HG02642 (cell line): ENCODE data around the gene BAZ1A.
"Not testable (repeated sequence)": the region's sequence is repeated elsewhere in the genome, so short reads cannot be mapped to it uniquely, and the experiment has no call there.

Source experiments
- ATAC-seq: cut with Tn5 transposase; IDR thresholded peaks from one replicate; pipeline ENCODE4 v1.9.1; 2021; ENCODE audit warnings: mild to moderate bottlenecking; ENCODE audit not compliant: unreplicated experiment, poor library complexity

The BAZ1A gene

DNA sequence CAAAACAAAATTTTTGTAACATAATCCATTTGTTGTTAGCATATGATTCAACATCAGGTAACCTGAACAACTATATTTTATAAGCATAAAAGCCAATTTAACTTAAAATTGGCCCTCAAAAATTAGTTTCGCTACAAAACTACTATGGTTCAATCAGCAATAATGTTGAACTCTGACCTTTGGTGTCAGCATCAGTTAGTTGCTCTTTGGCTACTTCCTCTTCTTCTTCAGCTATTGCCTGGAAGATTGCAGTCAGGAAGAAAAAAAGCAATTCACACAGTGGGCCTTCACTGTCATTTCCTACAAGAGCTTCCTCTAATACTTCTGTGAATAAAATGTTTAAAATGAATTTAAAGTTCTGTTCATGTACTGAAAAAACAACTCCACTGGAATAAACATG lies 82.6 kb downstream of the BAZ1A start:
- no peak for ATAC-seq

GRCh38 chr14:34785223-34786006 lies 89.7 kb downstream of the BAZ1A start:
- ATAC-seq: no peak

GRCh38 chr14:34782031-34782430 lies 93.1 kb downstream of the BAZ1A start:
- no peak for ATAC-seq

DNA sequence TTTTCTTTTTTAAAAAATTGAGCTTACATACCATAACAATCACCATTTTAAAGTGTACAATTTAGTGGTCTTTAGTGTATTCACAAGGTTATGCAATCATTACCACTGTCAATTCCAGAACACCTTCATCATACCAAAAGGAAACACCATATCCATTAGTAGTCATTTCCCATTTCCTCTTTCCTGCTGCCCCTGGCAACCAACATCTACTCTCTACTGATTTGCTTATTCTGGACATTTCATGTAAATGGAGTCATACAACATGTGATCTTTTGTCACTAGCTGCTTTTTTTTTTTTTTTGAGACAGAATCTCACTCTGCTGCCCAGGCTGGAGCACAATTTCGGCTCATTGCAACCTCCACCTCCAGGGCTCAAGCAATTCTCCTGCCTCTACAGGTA lies 93.9 kb downstream of the BAZ1A start:
- no peak for ATAC-seq

GRCh38 chr14:34780646-34781045 lies 94.5 kb downstream of the BAZ1A start:
- ATAC-seq: no peak

- no peak for ATAC-seq
Observed at GRCh38 chr14:34778744-34779143, 96.4 kb downstream of the BAZ1A start.

DNA sequence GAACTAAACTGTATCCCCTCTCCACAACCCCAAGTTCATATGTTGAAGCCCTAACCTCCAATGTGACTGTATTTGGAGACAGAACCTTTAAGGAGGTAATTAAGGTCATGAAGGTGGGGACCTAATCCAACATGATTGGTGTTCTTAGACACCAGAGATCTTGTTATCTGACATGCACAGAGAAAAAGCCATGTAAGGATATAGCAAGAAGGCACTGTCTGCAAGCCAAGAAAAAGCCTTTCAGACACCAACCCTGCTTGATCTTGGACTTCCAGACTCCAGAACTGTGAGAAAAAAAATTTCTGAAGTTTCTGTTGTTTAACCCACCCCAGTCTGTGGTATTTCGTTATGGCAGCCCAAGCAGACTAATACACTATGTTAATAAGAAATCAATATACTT lies 98.5 kb downstream of the BAZ1A start:
- no peak for ATAC-seq

- ATAC-seq: no peak
Observed at GRCh38 chr14:34775922-34776321, 99.2 kb downstream of the BAZ1A start.

GRCh38 chr14:34775342-34775741 lies 99.8 kb downstream of the BAZ1A start:
- no peak for ATAC-seq

DNA sequence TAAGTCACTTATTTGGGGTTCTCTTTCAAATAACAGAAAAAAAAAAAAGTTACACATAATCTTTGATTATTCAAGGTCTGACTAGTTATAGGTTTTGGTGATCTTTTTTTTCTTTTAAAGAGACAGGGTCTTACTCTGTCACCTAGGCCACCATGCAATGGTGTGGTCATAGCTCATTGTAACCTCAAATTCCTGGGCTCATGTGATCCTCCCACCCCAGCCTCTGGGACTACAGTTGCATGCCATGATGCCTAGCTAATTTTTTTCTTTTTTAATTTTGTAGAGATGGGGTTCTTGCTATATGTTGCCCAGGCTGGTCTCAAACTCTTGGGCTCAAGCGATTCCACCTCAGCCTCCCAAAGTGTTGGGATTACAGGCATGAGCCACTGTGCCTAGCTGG lies 104.3 kb downstream of the BAZ1A start:
- no peak for ATAC-seq

GRCh38 chr14:34766606-34767005 lies 108.6 kb downstream of the BAZ1A start:
- ATAC-seq: no peak

GRCh38 chr14:34766060-34766459 lies 109.1 kb downstream of the BAZ1A start:
- no peak for ATAC-seq

DNA sequence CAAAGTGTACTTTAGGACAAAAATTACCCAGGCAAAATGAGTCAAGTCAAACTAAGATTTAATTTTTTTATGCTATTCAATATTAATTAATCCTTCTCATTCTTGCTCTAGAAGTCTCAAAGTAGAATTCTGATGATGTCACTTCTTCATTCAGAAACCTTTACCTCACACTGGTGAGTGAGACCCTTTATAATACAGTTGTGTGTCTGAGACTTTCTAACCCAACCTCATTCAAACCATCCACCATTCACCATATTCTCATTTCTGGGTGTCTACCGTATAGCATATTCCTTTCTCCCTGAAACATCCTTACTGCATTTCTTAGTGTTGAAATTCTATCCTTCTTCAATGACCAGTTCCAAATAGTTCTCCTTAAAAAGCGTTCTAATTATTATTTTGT lies 119.9 kb downstream of the BAZ1A start:
- ATAC-seq: no peak

GRCh38 chr14:34754687-34755086 lies 120.5 kb downstream of the BAZ1A start:
- no peak for ATAC-seq

DNA sequence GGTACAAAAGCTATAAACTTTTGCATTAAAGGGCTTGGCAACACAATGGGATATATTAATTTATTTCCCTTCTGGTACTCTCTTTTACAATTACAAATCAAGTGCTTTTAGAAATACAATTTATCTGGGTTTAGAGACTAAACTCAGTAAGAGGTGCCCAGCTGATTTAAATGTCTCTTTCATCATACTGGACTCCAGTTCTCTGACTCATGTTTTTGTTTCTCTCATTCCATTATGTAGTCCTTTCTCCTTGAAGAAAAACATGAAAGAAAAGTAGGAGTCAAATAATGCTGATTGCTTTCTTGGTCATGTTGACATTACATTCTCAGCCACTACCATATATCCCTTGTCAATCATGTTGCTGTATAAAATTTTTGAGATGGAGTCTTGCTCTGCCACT lies 124.5 kb downstream of the BAZ1A start:
- ATAC-seq: no peak

DNA sequence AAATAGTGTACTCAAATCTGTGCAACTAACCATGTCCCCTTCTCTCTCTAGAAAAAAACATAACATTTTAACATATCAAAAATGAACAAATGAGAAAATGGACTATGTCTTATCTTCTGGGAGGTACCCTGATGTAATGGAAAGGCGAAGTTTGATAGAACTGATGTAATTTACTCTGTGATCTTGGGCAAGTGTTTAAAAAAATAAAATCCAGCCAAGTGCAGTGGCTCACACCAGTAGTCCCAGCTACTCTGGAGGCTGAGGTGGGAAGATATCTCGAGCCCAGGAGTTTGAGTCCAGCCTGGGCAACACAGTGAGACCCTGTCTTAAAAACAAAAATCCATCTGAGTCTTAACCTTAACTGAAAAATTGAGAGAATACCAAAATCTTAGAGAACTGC lies 124.9 kb downstream of the BAZ1A start:
- ATAC-seq: no peak

- no peak for ATAC-seq
Observed at GRCh38 chr14:34749408-34749807, 125.8 kb downstream of the BAZ1A start.

GRCh38 chr14:34742270-34743115 lies 132.7 kb downstream of the BAZ1A start:
- ATAC-seq: no peak

GRCh38 chr14:34741840-34742239 lies 133.3 kb downstream of the BAZ1A start:
- ATAC-seq: no peak

DNA sequence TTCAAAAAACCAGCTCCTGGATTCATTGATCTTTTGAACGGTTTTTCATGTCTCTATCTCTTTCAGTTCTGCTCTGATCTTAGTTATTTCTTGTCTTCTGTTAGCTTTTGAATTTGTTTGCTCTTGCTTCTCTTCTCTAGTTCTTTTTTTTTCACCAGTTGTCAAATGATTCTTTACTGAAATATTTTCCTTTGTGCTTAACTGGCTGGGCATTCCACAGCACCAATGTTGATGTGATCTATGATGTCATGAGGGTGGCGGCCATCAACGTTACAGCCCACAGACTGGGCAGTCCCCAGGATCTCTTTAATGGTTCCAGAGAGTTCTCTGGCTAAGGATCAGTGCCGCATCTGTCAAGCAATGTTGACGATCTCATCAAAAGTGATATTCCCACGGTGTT lies 135.0 kb downstream of the BAZ1A start:
- ATAC-seq: not testable (repeated sequence)

DNA sequence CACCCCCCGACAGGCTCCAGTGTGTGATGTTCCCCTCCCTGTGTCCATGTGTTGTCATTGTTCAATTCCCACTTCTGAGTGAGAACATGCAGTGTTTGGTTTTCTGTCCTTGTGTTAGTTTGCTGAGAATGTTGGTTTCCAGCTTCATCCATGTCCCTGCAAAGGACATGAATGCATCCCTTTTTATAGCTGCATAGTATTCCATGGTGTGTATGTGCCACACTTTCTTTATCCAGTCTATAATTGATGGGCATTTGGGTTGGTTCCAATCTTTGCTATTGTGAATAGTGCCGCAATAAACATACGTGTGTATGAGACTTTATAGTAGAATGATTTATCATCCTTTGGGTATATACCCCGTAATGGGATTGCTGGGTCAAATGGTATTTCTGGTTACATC lies 138.1 kb downstream of the BAZ1A start:
- not testable (repeated sequence) for ATAC-seq

GRCh38 chr14:34733245-34733644 lies 141.9 kb downstream of the BAZ1A start:
- no peak for ATAC-seq
